ENCODE measurements around the gene FAM110C.

DNA sequence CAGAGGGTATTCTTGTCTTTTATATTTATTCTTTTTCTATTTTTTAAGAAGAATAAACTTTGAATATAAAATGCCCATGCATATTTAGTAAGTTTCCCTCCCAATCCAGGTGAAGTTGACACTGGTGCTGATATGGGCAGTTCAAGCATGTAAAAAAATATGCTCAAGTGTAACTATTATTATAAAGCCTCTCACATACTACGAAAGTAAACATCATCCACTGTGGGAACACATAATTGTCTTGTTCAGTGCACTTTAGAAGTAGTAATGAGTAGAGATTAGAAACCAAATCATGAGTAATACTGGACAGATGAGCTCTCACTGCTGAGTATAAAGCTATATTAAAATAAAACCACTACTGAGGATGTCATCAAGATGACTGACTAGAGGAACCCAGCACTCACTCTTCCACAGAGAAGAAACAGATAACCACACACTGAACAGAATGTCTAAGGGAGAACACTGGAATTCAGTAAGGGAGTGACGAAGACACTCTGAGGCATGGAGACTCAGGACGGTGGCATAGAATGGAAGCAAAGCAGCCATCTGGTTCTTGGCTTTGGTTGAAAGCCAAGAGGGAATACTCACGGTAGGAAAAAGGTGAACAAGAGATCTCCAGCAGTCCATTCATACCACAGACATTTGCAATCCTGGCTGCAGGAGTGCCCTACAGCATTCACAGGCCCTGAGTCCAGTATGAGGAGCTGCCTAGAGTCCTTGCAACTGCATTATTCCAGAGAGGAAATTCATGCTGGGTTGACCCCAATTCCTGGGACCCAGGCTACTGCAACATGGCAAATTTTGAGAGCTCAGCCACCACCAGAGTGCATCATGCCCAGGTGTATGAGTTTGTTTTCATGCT, 9.5 kb upstream of the FAM110C start:
- TF ChIP-seq, protein P1, sequence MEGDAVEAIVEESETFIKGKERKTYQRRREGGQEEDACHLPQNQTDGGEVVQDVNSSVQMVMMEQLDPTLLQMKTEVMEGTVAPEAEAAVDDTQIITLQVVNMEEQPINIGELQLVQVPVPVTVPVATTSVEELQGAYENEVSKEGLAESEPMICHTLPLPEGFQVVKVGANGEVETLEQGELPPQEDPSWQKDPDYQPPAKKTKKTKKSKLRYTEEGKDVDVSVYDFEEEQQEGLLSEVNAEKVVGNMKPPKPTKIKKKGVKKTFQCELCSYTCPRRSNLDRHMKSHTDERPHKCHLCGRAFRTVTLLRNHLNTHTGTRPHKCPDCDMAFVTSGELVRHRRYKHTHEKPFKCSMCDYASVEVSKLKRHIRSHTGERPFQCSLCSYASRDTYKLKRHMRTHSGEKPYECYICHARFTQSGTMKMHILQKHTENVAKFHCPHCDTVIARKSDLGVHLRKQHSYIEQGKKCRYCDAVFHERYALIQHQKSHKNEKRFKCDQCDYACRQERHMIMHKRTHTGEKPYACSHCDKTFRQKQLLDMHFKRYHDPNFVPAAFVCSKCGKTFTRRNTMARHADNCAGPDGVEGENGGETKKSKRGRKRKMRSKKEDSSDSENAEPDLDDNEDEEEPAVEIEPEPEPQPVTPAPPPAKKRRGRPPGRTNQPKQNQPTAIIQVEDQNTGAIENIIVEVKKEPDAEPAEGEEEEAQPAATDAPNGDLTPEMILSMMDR (IDR thresholded peaks at IDR 0.05) = no peak
- no peak for TF ChIP-seq ZFX (IDR thresholded peaks at IDR 0.05; ENCODE audit: borderline replicate concordance)
